ENCODE measurements around the gene FANCD2.

GRCh38 chr3:10137178-10137577 is 110.9 kb downstream of the FANCD2 start:
- TF ChIP-seq CTCF (IDR thresholded peaks at IDR 0.05; ENCODE audit: borderline replicate concordance, extremely low read depth, low read length, poor library complexity, severe bottlenecking), result no peak
- TF ChIP-seq EZH2 (IDR thresholded peaks at IDR 0.05; ENCODE audit: borderline replicate concordance, low read depth, low read length, severe bottlenecking), result no peak

Data from DND-41 (cell line).